Dedifferentiated amniotic fluid mesenchymal stem cell (primary cell): Measurements from ENCODE around the gene MAP1B.
A peak's percentile ranks its signal among the peaks of the same experiment; 100 is the strongest.

Experiments used
- DNase-seq: peaks from one replicate; pipeline ENCODE4 v3.0.0-alpha.2; 2016; ENCODE audit errors: extremely low spot score

MAP1B gene

DNA sequence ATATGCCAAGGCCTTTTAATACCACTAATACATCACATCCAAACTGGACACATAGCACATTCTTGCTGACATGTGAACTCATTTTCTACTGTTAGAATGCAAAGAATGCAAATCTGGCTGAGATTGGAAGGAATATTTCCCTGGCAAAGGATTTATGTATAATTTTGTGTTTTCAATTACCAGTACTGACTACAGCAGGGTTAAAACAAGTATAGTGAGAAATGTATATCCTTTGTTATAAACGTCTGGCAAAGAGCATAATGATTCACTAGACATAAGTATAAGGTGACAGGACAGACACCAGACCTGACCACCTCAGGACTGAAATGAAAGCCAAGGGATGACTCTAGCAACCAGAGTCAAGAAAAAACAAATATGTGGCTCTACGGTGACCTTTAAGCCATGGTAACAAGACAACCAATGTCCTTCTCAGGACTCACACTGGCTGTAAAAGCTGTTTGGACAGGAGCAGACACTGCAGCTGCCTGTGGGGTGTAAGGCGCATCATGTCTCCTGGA lies 117.7 kb downstream of the MAP1B start:
- DNase-seq = peak; percentile 55

DNA sequence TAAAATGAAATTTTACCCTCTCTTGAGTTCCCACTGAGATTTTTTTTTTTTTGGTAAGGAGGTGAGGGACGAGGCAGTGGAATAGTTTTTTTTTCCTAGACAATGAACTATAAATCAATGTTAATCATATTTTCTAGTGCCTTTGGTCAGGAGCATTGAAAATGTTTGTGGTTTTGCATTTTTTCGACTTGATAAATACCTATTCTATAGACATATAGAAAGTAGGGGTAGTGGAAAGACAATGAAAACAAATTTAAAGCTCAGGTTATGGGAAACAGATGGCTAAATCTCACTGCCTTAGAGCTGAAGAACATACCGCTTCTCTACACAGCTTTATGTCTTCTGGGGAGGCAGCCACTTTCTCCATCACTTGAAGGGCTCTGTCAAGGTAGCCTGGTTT lies 118.5 kb downstream of the MAP1B start:
- DNase-seq = no peak

DNA sequence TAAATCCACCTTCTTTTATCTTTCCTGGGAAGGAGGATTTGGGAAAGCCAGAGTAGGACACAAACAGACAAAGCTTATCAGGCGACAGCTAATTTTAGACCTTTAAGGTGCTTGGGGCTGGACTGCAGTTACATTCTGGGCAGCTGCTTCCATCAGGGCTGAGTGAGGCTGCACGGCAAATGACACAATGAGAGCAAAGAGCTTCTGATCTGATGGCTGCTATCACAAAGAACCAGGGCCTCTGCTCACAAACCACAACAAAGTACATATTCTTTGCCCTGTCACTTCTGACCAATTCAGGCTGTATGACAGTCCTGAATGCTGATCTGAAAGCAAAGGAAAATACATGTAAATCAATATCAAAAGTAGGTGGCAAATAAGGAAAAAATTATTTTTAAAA lies 119.7 kb downstream of the MAP1B start:
- no peak for DNase-seq

DNA sequence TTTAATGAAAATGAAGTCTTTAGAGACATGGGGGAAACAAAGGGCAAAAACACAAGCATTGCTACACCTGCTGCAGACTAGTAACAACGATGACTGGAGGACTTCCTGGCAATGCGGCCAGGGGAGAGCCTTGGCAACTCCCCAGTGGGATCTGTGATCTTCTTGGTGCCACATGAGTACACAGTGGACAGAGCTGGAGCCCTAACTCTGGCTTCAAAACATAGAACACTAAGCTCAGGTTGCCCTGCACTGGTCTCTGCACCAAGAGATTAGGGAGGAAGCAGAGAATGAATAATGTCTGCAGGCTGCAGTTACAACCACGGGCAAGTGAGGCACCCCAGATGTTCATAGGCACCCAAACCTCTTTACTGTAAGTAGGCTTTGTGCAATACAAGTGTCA lies 121.7 kb downstream of the MAP1B start:
- DNase-seq = no peak

DNA sequence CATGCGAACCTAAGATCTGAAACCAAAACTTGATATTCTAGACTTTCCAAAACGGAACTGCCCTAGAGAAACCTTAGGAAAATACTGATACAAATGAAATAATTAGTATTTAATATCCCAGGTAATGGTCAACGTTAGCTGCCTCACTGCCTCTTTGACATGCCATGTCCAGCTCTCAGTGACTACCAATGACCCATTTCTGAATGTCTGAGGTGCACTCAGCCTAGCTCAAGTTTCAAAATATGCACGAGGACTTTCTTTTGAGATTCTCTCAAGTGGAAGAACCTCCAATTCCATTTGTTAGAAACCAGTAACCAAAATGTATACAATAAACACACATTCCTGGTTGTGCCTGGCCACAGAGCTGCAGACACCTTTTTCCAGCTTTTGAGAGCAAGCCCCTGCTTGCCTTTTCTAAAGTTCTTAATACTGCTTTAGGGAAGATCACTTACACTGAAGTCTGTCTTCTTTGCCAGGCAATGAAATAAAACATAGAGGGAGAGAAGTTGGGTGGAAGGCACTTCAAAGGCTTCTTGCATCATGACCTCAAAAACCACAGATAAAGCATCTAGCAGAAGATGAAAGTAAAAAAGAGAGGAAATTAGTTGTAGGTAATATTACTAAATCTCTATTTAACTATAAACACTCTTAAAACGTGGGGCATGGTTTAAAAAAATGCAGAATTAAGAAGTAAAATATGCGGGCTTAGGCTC lies 124.9 kb downstream of the MAP1B start:
- no peak for DNase-seq

DNA sequence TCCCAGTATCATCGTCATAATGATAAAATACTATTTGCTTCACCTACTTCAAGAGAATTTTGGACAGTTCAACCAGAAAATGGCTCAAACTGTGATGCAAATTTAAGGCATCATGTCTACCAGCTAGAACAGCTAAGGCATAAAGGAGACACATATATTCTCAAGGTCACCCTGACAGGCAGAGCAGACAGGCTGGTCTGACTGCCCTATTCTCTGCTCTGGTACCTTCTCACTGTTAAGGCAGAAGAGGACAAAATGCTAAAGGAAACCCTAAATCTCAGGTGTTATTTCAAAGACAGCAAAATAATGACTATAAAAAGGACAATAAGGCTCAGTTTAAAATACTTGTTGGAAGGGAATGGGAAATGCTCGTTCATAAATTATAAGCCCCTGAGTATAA lies 125.6 kb downstream of the MAP1B start:
- no peak for DNase-seq

DNA sequence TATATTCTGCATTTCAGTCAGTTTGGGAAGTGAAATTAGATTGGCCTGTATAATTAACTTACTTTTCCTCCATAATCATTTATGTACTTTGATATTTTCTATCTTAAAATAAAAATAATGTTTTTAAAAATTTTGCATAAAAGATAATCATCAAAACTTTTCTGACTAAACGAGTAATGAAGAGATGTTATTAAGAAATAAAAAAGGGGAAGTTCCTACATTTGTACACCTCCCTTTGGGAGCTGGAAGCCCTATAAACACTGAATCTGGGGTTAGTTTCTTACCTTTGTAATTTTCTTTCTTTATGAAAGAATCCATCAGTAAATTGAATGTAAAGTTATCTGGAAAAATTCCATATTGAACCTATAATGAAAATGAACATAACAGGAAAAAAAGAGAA lies 126.6 kb downstream of the MAP1B start:
- DNase-seq = no peak

DNA sequence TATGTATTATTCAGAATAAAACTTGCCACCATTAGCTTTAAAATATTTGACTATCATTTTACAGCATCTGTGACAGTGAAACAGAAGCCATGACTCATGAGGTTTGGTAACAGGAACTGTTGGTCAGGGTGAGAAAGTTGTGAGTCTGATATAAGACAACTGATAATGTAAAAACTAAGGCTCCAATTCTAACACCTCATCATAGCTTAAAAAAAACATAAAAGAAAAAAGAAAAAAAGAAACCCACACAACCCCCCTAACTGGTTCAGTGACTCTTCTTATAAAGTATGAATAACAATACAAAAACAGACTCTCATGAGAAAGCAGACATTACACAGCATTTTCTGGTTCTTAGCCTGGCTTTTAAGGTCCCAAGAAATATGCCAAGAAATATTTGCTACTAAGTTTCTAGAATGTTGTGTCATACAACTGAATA lies 127.0 kb downstream of the MAP1B start:
- DNase-seq = peak; percentile 68

DNA sequence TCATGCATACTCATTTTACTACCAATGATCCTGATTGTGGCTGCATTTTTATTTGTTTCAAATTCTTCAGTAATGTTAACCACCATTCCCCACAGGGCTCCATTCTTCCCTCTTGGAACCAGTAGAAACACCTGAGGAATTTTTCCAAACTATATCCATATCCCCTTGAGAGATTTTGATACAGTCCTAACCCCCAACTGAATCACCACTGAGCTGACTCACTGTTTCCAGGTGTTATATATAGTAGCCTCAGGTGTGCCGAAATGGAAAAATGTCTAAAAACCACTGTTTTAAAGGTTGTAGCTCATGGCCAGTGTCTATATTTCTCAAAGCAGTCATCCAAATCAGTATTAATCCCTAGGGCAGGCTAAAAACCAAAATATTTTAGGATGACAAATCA lies 127.6 kb downstream of the MAP1B start:
- no peak for DNase-seq

DNA sequence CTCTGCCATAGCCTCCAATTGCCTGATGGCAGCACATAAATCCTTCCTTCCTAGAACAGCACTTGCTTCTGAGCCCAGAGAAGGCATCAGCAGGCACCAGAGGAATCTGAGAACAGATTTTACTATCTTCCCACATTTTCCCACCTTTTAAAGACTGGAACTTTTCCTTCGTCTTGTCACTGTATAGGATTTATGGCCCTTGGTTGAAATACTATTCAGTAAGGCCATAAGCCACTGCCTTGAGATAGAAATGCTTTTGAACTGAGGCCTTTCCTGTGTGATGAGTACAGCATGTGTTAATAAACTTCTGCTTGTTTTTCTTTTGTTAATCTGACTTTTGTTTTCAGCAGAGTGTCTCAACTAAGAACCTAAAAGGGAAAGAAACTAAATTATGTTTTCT lies 128.4 kb downstream of the MAP1B start:
- no peak for DNase-seq

DNA sequence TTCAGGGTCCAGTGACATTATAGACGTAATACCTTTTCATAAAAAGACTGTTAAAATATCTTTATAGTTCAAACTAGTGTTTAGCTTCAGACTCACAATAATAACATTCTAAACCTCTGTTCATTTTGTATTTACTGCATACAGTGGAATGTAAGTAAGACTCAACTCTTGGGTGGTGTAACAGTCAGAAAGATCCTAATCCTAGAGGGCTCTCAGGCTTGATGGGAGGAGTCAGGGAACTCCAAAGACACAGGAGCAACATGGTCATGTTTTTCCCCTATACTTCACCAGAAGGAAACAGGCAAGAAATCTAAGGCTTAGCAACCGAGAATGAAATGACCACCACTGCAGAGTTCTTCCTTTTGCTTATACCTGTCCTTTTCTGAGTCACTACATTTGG lies 130.1 kb downstream of the MAP1B start:
- DNase-seq = peak; percentile 94

DNA sequence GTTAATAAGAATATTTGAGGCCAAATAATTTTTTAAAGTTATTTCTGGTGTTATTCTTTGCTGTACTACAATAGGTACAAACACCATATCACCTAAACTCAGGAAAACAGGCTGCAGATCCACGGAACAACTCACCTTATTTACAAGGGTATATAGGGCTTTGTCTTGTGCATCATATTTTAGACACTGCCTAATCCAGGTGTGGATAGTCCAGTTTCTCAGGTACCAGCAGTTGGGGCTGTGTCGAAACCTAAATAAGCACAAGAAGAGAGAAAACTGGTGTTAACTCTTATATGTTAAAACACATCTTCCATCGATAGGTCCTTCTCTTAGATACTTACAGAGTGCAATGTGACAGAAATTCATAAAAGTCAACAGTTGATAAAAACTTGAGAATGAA lies 130.6 kb downstream of the MAP1B start:
- DNase-seq = no peak

DNA sequence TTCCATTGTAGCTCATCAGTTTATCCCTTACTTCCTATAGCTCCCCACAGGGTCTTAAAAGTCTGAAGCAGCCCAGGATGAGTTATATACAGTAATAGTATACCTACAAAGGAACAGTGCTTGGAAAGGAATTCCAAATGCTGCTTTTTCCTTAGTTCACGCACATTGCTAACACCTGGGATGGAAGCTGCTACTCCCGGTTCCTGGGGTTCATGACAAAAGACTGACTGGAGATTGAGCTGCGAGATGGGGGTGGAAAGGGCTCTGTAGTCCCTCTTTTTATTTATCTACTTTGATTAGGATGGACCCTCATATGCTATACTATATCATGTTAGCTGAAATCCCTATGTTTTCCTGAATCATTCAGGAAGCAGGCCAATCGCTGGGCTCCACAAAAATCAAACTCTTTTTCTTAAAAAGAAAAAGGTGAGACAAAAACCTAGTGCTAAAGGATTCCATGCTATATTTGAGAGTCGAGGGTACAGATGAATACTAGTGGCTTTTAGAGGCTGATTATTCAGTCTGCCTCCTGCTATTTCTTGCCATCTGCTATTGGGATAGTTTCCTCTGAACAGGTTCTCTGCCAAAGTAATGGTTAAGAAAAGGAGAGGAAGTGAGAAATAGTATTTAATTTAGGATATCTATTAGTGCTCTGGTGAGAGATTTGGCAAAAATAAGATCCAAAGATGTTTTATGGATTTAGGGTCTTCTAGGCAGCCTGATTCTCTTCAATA lies 131.6 kb downstream of the MAP1B start:
- DNase-seq = no peak

DNA sequence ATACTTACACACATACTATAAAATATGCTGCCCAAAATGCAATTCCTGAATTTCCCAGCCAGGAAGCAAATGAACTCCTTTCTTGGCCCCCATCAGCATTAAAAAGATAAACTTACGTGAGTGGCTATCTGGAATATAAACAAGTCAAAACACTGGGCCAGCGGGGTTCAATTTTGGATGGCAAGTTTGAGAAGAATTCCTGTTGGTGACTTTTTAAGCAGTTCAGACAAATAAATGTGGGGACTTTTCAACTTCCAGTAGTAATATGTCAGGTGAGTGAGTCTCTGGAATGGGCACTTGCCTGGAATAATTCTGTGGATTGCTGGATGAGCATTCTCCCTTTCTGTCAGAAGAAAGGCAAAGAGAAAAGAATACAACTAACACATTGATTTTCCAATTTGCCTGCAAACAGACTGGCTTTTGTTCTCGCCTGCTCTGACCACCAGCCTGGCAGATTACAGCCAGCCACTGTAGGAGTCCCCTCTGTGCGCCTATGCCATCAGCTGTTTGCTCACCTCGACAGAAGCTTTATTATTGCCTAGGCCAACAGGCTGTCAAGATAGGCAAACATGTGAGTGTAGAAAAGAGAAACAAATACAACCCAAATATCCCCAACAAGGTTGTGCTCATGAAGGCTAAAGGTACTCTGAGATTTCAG lies 134.2 kb downstream of the MAP1B start:
- no peak for DNase-seq

DNA sequence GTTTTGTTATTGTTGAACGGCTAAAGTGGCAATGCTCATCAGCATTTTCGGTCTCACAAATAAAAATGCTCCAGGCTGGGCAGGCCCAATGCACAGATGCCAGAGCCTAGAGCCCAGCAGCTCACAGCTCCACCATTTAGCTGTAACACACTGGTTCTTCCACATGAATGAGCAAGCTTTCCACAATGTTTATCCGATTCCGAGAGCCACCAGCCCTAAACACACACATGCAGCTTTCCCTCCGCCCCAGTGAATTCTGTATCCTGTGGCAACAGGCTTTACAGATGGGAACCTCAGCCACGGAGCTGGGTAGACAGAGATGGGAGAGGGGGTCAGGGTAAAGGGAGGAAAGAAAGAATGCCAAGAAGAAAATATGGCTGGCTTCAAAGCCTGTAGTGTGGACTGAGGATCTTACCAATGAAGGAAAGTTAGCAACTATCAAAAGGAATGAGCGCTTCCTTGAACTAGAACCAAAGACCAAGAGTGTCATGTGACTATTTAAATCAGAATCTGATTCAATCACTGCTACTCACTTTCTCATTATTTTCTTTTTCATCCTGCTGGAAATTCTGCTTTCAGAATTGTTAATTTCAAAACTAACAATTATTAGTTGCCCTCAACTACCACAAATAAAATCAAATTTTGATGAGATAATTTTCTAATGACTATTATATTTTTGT lies 135.7 kb downstream of the MAP1B start:
- DNase-seq = no peak

DNA sequence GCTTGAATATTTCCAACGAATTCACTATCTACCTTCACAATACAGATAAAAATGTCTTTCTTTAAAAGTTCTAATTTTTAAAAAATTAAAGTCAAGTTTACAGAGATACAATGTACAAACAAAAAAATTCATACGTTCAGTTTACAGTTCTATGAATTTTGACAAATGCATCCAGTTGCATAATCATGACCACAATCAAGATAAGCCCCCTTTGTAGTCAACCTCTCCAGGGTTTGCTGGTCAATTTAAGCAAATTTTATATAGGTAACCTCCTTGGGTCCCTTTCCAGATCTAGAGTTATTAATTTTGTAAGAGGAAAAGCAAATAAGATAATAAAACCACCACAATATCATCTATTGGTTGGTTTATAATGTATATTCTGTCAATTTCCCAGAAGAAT lies 136.4 kb downstream of the MAP1B start:
- DNase-seq = no peak

DNA sequence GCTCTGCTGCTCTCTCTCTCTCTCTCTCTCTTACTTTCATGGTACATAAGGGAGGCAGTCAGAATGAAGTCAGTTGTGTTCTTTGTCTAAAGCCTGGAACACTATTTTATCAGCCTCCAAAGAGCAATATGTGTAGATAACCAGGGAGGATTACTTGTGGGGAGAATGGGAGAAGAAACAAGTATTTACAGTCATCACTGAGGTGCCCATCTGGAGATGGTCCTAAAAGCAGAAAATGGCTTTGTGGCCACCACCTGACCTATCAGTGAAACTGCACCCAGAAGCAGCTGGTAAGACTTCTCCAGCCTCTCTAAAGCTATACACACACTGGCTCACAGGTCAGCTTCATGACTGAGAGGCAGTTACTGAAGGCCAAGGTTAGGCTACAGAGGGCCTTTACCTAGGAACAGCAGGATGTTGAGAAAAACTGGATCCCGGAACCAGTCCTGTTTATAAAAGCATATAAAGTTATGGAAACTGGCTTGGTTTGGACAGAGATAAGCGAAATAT lies 137.6 kb downstream of the MAP1B start:
- peak; percentile 42 for DNase-seq

DNA sequence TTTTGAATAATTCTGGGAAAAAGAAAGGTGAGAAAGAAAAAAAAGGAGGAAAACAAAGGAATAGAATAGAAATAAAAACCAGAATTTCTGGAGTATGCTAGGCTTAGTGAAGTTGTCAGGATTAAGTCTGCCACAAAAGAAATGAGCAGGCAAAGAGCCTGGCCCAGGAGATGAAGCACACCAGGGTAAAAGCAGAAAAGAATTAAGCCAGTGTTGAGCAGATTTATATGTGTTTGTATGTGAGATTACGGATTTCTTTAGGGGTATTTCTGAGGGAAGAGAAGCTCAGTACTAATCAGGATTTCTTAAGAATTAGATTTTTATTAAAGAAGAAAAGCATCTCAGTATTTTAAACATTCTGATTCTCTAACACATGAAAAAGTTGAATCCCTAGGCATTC lies 138.3 kb downstream of the MAP1B start:
- DNase-seq = no peak

DNA sequence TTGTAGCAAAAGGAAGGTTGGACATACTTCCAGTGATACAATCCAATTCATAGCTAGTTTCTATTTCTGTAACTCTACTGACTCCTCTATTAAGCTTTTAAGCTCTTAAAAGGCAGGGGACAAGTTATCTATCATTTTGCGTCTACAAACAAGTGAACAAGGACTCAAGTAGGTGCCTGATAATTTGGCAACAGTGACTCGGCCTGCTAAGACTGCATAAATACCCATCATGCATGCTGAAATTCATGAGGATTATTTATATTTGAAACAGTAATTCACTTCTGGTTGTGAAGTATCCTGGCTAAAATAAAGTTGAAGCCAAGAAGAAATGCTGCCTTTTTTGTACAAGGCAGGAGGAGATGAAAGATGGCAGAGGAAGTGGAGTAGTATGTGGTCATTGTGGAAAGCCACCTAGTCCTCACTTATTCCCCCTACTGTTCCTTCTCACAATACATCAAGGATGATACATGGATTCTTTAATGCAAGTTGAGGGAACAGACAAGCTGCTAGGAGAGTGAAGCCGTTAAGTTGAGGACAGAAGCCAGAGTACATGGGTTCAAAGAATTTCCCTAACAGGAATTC lies 138.8 kb downstream of the MAP1B start:
- DNase-seq = no peak

DNA sequence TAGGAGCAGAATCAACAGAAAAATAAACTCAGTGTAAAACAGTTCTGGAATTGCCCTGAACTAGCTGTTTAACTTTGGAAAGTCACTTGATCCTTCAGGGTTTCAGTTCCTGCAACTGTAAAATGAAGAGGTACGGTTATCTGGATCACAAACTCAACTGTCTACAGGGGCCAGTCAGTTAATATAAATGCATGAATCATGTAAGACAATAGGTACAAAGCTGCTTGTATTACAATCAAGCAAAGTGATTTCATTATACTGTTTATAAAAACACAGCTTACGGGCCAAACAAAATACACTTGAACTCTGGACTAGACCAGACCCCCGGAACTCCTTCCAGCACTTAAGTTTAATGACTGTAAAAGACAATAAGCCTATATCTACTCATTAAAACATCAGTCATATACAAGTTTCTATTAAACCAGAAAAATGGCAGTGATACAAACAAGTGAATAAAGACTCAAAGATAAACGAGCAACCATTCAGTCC lies 139.7 kb downstream of the MAP1B start:
- peak; percentile 30 for DNase-seq

DNA sequence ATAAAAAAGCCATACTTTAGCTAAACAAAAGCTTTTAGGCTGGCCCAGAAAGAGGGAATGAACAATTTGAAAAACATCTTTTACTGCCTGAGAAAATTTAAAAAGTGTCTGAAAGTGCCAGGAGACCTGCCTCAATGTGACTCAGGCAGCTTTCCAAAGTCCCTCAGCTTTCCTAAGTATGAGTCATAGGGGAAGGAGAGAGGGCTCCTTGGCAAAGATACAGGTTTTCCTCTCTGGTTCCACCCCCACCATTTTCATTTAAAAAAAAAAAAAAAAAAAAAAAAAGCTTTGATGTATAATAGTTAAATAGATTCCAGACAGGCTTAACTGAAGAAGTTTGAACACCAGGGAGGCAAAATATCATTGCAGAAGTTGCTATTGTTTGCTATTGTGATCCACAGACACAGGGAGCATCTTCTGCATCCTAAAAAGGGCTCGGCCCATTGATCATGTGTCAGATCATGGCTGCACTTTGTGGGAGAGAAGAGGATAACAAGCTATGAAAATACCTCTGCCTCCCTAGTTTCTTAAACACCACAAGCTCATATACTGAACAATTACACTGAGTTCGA lies 141.2 kb downstream of the MAP1B start:
- peak; percentile 68 for DNase-seq
